GM18861 (cell line): ENCODE results near the gene TCL1A.

ENCODE experiments used
- ATAC-seq: cut with Tn5 transposase; IDR thresholded peaks from one replicate; pipeline ENCODE4 v1.9.1; 2021; ENCODE audit not compliant: unreplicated experiment

The TCL1A gene

GRCh38 chr14:95707327-95707726, 6.6 kb downstream of the TCL1A start:
- ATAC-seq = no peak

- no peak for ATAC-seq
Measured at GRCh38 chr14:95705518-95705917, 8.4 kb downstream of the TCL1A start.

- no peak for ATAC-seq
Measured at GRCh38 chr14:95703805-95704204, 10.1 kb downstream of the TCL1A start.

- ATAC-seq = no peak
Measured at GRCh38 chr14:95703341-95703740, 10.6 kb downstream of the TCL1A start.

GRCh38 chr14:95701846-95702221, 12.1 kb downstream of the TCL1A start:
- no peak for ATAC-seq

- no peak for ATAC-seq
Measured at GRCh38 chr14:95700221-95700976, 13.5 kb downstream of the TCL1A start.

- ATAC-seq = peak; percentile 35
Measured at GRCh38 chr14:95699412-95699811, 14.5 kb downstream of the TCL1A start.

- ATAC-seq = no peak
Measured at GRCh38 chr14:95698287-95698686, 15.6 kb downstream of the TCL1A start.

- peak; percentile 41 for ATAC-seq
Measured at GRCh38 chr14:95697764-95698163, 16.2 kb downstream of the TCL1A start.

GRCh38 chr14:95696741-95697140, 17.2 kb downstream of the TCL1A start:
- no peak for ATAC-seq

- ATAC-seq = no peak
Measured at GRCh38 chr14:95695913-95696312, 18.0 kb downstream of the TCL1A start.

- ATAC-seq = no peak
Measured at GRCh38 chr14:95695051-95695450, 18.9 kb downstream of the TCL1A start.

GRCh38 chr14:95692109-95692508, 21.8 kb downstream of the TCL1A start:
- ATAC-seq = no peak

GRCh38 chr14:95691591-95691990, 22.3 kb downstream of the TCL1A start:
- no peak for ATAC-seq

GRCh38 chr14:95690815-95691214, 23.1 kb downstream of the TCL1A start:
- ATAC-seq = no peak

- no peak for ATAC-seq
Measured at GRCh38 chr14:95689441-95689840, 24.5 kb downstream of the TCL1A start.

GRCh38 chr14:95686935-95687334, 27.0 kb downstream of the TCL1A start:
- no peak for ATAC-seq

- ATAC-seq = no peak
Measured at GRCh38 chr14:95685978-95686922, 27.7 kb downstream of the TCL1A start, which contains the start of gene TCL1B. TSS of gene TCL1B (plus strand) at chr14:95686426. CDS start at chr14:95686468, 42 bp downstream.

- ATAC-seq = no peak
Measured at GRCh38 chr14:95683793-95684192, 30.1 kb downstream of the TCL1A start.

- ATAC-seq = no peak
Measured at GRCh38 chr14:95681153-95681552, 32.8 kb downstream of the TCL1A start.

- no peak for ATAC-seq
Measured at GRCh38 chr14:95679998-95680735, 33.8 kb downstream of the TCL1A start.
